ENCODE data around the gene COPRS. TPM values are rescaled to one million over a fixed set of nuclear protein-coding genes. Genes with fewer than 3 reads are reported as not detected.

COPRS gene, protein sequence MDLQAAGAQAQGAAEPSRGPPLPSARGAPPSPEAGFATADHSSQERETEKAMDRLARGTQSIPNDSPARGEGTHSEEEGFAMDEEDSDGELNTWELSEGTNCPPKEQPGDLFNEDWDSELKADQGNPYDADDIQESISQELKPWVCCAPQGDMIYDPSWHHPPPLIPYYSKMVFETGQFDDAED
- total RNA-seq, result 100 to 1,000 TPM in 1 of 4 donors, 10 to 100 TPM in 3; 36.5 to 114 (median 58.1) TPM

- Histone ChIP-seq H3K36me3 (no peaks in the 10 kb centered on the region), H3K9me3 (no peaks in the 10 kb centered on the region)
Observed at GRCh38 chr17:31858642-31859486, at the start of gene COPRS. Gene COPRS (minus strand): TSS chr17:31859244. CDS start chr17:31859199, 45 bp downstream.

GRCh38 chr17:31908386-31908785, 49.3 kb upstream of the COPRS start:
- no peak for TF ChIP-seq POLR2A (IDR thresholded peaks at IDR 0.05)
- no peak for TF ChIP-seq CTCF (IDR thresholded peaks at IDR 0.05)
- Histone ChIP-seq H3K4me3 (no peak overlapping the region), H3K36me3 (no peaks in the 10 kb centered on the region), H3K27me3 (no peaks in the 10 kb centered on the region), H3K4me1 (no peaks in the 10 kb centered on the region), H3K9me3 (no peaks in the 10 kb centered on the region), H3K27ac (no peak overlapping the region)
- intact Hi-C loops (cut with DNase I; ENCODE audit: low total_unique reads), result no loop called here
- no peak for DNase-seq

More at GRCh38 chr17:31858642-31859486, at the start of gene COPRS:
- TF ChIP-seq POLR2A (IDR thresholded peaks at IDR 0.05), result peak in 1 of 2 donors; percentile 59
- TF ChIP-seq CTCF (IDR thresholded peaks at IDR 0.05), result no peak
- Histone ChIP-seq H3K27me3 (no peaks in the 10 kb centered on the region), H3K27ac (peak within 1 kb of the TSS; percentile 80 to 82), H3K4me1 (no peaks in the 10 kb centered on the region), H3K4me3 (peak within 1 kb of the TSS; percentile 48 to 92)
- intact Hi-C loops (cut with DNase I; ENCODE audit: low total_unique reads), result no loop called here
- peak; percentile 86 to 90 for DNase-seq

- no peak overlapping the region for H3K27ac ChIP-seq
- intact Hi-C loops (cut with DNase I; ENCODE audit: low total_unique reads), result no loop called here
- H3K4me3 ChIP-seq, result no peak overlapping the region
- peak; percentile 55 to 61 for DNase-seq
- H3K27me3 ChIP-seq, result no peaks in the 10 kb centered on the region
- H3K36me3 ChIP-seq, result no peaks in the 10 kb centered on the region
- no peak for TF ChIP-seq CTCF (IDR thresholded peaks at IDR 0.05)
- TF ChIP-seq POLR2A (IDR thresholded peaks at IDR 0.05), result no peak
- H3K9me3 ChIP-seq, result no peaks in the 10 kb centered on the region
- no peaks in the 10 kb centered on the region for H3K4me1 ChIP-seq
Observed at GRCh38 chr17:31907342-31907962, 48.4 kb upstream of the COPRS start.

DNA sequence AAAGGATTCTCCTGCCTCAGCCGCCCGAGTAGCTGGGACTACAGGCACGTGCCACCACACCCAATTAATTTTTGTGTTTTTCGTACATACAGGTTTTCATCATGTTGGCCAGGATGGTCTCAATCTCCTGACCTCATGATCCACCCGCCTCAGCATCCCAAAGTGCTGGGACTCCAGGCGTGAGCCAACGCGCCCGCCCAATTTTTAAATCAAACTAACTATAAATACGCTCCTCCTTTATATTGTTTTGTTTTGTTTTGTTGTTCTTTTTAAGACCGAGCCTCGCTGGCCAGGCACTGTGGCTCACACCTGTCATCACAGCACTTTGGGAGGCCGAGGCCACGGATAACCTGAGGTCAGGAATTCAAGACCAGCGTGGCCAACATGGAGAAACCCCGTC, 44.4 kb upstream of the COPRS start:
- no peaks in the 10 kb centered on the region for H3K36me3 ChIP-seq
- H3K4me1 ChIP-seq, result peaks cover 0 to 5% of the 10 kb centered on the region in 2 donors
- H3K9me3 ChIP-seq, result no peaks in the 10 kb centered on the region
- H3K27ac ChIP-seq, result no peak overlapping the region
- no peak for TF ChIP-seq POLR2A (IDR thresholded peaks at IDR 0.05)
- TF ChIP-seq CTCF (IDR thresholded peaks at IDR 0.05), result no peak
- intact Hi-C loops (cut with DNase I; ENCODE audit: low total_unique reads), result no loop called here
- no peak for DNase-seq
- no peak overlapping the region for H3K4me3 ChIP-seq
- H3K27me3 ChIP-seq, result no peaks in the 10 kb centered on the region

DNA sequence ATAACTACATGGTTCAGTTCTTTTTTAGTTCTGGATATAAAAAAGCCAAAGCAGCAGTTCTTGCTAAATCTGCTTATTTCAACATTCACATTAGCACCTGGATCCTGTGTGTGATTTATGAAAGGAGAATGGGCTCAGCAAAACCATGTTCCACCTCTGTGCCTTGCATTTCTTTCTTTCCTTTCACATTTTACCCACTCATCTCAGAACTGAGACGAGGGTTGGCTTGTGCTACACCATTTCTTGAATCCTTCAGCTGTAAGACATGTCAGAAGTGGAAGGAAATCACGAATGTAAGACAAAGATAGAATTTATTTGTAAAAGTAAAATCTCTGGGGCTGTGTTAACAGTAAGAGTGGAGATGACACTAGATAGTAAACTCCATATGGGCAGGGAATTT, 43.6 kb upstream of the COPRS start:
- no peak overlapping the region for H3K4me3 ChIP-seq
- intact Hi-C loops (cut with DNase I; ENCODE audit: low total_unique reads), result no loop called here
- H3K27me3 ChIP-seq, result no peaks in the 10 kb centered on the region
- peaks cover 0 to 5% of the 10 kb centered on the region in 2 donors for H3K4me1 ChIP-seq
- H3K9me3 ChIP-seq, result no peaks in the 10 kb centered on the region
- no peak for DNase-seq
- H3K27ac ChIP-seq, result no peak overlapping the region
- no peak for TF ChIP-seq POLR2A (IDR thresholded peaks at IDR 0.05)
- TF ChIP-seq CTCF (IDR thresholded peaks at IDR 0.05), result no peak
- H3K36me3 ChIP-seq, result no peaks in the 10 kb centered on the region
